SU-DHL-6 (cell line): ENCODE results near the gene RNF38.
"Not testable (repeated sequence)": the region's sequence is repeated elsewhere in the genome, so short reads cannot be mapped to it uniquely, and the experiment has no call there.

Source experiments
- H2AFZ ChIP-seq: fragments of 200-600 bp; sonication (generic); 2 replicates; pipeline ENCODE4 v1.6.1; 2014; ENCODE audit warnings: low read depth, mild to moderate bottlenecking, moderate library complexity, mixed read lengths, antibody characterized with exemption, low read length; ENCODE audit not compliant: severe bottlenecking
- H3F3A ChIP-seq: fragments of 200-600 bp; shearing (Covaris generic); 2 replicates; pipeline ENCODE4 v1.6.0; 2016; ENCODE audit warnings: antibody characterized with exemption, mild to moderate bottlenecking; ENCODE audit not compliant: insufficient read depth
- H3K27ac ChIP-seq: fragments of 200-600 bp; sonication (generic); 2 replicates; pipeline ENCODE4 v1.5.1; 2016; ENCODE audit warnings: low read depth, mild to moderate bottlenecking, low read length, moderate library complexity, mixed read lengths
- H3K27me3 ChIP-seq: fragments of 200-600 bp; sonication (generic), shearing (Covaris generic); 2 replicates; pipeline ENCODE4 v1.6.0; 2014; ENCODE audit warnings: mild to moderate bottlenecking, low read length
- H3K36me3 ChIP-seq: fragments of 200-600 bp; sonication (generic); 2 replicates; pipeline ENCODE4 v1.6.1; 2014; ENCODE audit warnings: mild to moderate bottlenecking, low read length, mixed read lengths
- H3K4me2 ChIP-seq: fragments of 300-600, 200-600 bp; shearing (Covaris generic), sonication (generic); 2 replicates; pipeline ENCODE4 v1.6.0; 2014; ENCODE audit warnings: low read length, low read depth, mild to moderate bottlenecking; ENCODE audit not compliant: poor library complexity, severe bottlenecking
- H3K4me3 ChIP-seq: fragments of 200-600 bp; sonication (generic); 2 replicates; pipeline ENCODE4 v1.5.1; 2014; ENCODE audit warnings: antibody characterized with exemption, low read length, mild to moderate bottlenecking, mixed read lengths; ENCODE audit not compliant: insufficient read depth, poor library complexity, severe bottlenecking
- H3K79me2 ChIP-seq: fragments of 200-600 bp; sonication (generic); 2 replicates; pipeline ENCODE4 v1.6.1; 2014; ENCODE audit warnings: mild to moderate bottlenecking, low read length, moderate library complexity; ENCODE audit not compliant: insufficient read depth
- H3K9ac ChIP-seq: fragments of 200-600 bp; sonication (generic); 2 replicates; pipeline ENCODE4 v1.7.0; 2014; ENCODE audit warnings: mild to moderate bottlenecking, low read length
- H3K9me2 ChIP-seq: fragments of 200-600 bp; sonication (generic); replicated peaks from 2 replicates; pipeline ENCODE4 v1.6.1; 2014; ENCODE audit warnings: low read length; ENCODE audit not compliant: insufficient read depth
- H3K9me3 ChIP-seq: fragments of 200-600 bp; sonication (generic); 2 replicates; pipeline ENCODE4 v1.6.1; 2014; ENCODE audit warnings: low read length, mixed read lengths; ENCODE audit not compliant: insufficient read depth
- H4K20me1 ChIP-seq: fragments of 200-600 bp; sonication (generic); 2 replicates; pipeline ENCODE4 v1.6.1; 2014; ENCODE audit warnings: low read depth, mild to moderate bottlenecking, antibody characterized with exemption, low read length, moderate library complexity, mixed read lengths
- EZH2phosphoT487 ChIP-seq: fragments of 200-600 bp; sonication (generic), shearing (Covaris generic); conservative IDR thresholded peaks from 2 replicates; pipeline ENCODE4 v1.6.1; 2018; ENCODE audit warnings: mild to moderate bottlenecking, antibody characterized with exemption, low read length, moderate library complexity, mixed read lengths
- TF ChIP-seq, protein P1 (sequence below): fragments of 200-600 bp; sonication (generic); IDR thresholded peaks from one replicate; pipeline ENCODE4 v1.5.1; 2017; ENCODE audit warnings: antibody characterized with exemption, mild to moderate bottlenecking, low read length, moderate library complexity; ENCODE audit not compliant: insufficient read depth, poor library complexity, severe bottlenecking

RNF38 gene

DNA sequence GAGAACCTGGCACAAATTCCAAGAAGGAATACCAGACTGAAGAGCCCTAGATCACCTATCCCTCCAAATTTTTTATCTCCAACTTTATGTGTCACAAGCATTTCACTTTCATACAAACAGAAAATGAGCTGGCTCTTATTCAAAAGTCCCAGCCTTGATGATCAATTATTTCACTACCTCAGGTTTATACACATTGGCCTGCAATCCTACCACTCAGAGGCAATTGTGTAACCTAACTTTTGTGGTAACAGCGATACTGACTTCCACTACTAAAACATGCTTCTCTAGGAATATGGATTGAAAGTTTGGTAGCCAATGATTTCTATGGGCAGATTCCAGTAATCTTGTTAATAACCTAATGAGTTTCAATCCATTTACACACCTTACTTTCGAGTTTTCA lies 10.5 kb downstream of the RNF38 start:
- H3K4me2 ChIP-seq, result no peak overlapping the region
- no peak overlapping the region for H3K9ac ChIP-seq
- no peaks in the 10 kb centered on the region for H3K9me3 ChIP-seq
- peaks cover 27% of the 10 kb centered on the region for H3K36me3 ChIP-seq
- peaks cover 14% of the 10 kb centered on the region for H4K20me1 ChIP-seq
- H3K27ac ChIP-seq, result no peak overlapping the region
- no peak overlapping the region for H3K4me3 ChIP-seq
- peaks cover 96% of the 10 kb centered on the region for H3K79me2 ChIP-seq
- H2AFZ ChIP-seq, result no peak overlapping the region
- TF ChIP-seq EZH2phosphoT487, result no peak
- TF ChIP-seq, protein P1, sequence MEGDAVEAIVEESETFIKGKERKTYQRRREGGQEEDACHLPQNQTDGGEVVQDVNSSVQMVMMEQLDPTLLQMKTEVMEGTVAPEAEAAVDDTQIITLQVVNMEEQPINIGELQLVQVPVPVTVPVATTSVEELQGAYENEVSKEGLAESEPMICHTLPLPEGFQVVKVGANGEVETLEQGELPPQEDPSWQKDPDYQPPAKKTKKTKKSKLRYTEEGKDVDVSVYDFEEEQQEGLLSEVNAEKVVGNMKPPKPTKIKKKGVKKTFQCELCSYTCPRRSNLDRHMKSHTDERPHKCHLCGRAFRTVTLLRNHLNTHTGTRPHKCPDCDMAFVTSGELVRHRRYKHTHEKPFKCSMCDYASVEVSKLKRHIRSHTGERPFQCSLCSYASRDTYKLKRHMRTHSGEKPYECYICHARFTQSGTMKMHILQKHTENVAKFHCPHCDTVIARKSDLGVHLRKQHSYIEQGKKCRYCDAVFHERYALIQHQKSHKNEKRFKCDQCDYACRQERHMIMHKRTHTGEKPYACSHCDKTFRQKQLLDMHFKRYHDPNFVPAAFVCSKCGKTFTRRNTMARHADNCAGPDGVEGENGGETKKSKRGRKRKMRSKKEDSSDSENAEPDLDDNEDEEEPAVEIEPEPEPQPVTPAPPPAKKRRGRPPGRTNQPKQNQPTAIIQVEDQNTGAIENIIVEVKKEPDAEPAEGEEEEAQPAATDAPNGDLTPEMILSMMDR, result no peak
- no peaks in the 10 kb centered on the region for H3K27me3 ChIP-seq
- peaks cover 8% of the 10 kb centered on the region for H3F3A ChIP-seq
- no peaks in the 10 kb centered on the region for H3K9me2 ChIP-seq

DNA sequence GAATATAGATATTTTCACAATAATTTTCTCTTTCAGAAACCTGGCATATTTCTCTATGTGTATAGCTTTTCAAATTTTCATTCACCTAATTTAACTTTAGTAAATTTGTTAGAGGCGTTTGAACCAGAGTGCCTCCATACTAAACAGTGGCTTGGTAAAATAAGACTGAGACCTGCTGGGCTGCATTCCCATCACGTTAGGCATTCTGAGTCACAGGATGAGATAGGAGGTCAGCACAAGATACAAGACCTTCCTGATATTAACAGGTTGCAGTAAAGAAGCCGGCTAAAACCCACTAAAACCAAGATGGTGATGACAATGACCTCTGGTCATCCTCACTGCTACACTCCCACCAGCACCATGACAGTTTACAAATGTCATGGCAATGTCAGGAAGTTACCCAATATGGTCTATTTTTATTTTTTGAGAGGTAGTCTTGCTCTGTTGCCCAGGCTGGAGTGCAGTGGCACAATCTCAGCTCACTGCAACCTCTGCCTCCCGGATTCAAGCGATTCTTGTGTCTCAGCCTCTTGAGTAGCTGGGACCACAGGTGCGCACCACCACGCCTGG lies 13.6 kb downstream of the RNF38 start:
- not testable (repeated sequence) for H3K4me3 ChIP-seq, H4K20me1 ChIP-seq, H3K27ac ChIP-seq, H3K27me3 ChIP-seq, H2AFZ ChIP-seq, H3K4me2 ChIP-seq, H3K9ac ChIP-seq, H3K9me3 ChIP-seq, H3K9me2 ChIP-seq
- H3F3A ChIP-seq, result peaks cover 11% of the 10 kb centered on the region
- H3K36me3 ChIP-seq, result peaks cover 29% of the 10 kb centered on the region
- H3K79me2 ChIP-seq, result peaks cover 96% of the 10 kb centered on the region

DNA sequence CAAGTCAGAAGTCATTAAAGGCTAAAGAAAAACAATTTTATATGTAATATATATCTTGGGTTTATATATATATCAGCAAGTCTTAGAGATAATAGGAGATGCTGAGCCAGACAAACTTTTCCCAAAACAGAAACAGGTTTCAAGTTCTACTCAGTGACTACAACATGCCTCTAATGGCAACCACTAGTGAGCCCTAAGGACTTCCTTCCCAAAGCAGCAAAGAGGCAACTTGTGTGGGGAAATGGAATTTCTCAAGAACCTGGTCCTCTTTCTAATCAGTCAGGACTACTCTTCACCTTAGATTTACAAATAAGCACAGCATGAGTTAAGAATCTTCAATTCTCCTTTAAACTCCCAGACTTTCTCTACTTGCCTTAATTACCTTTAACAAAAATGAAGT lies 17.6 kb downstream of the RNF38 start:
- Histone ChIP-seq H3K9me3 (no peaks in the 10 kb centered on the region), H3K4me3 (no peak overlapping the region), H2AFZ (no peak overlapping the region), H3K9me2 (no peaks in the 10 kb centered on the region), H3K4me2 (no peak overlapping the region), H3K79me2 (peaks cover 93% of the 10 kb centered on the region), H3K27me3 (no peaks in the 10 kb centered on the region), H4K20me1 (no peaks in the 10 kb centered on the region), H3K36me3 (peaks cover 7% of the 10 kb centered on the region), H3K9ac (no peak overlapping the region), H3K27ac (no peak overlapping the region), H3F3A (peaks cover 7% of the 10 kb centered on the region)
- TF ChIP-seq, protein P1, result no peak
- TF ChIP-seq EZH2phosphoT487, result no peak

DNA sequence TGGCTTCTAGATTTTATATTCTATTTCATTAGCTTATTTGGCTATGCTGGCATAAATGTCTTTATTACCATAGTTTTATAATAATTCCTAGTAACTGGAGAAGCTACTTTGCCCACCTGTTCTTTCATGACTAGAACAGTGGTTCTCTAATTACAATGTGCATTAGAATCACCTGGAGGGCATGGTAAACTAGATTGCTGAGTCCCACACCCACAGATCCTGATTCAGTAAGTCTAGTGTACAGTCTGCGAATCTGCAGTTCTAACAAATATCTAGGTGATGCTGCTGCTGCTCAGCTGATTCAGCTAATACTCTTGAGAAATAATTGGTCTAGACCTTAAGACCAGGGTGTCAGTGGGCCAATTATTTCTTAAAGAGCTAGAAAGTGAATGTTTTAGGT lies 35.5 kb downstream of the RNF38 start:
- peaks cover 5% of the 10 kb centered on the region; the same call in 1 of the 2 replicates for H3K79me2 ChIP-seq
- no peak overlapping the region for H2AFZ ChIP-seq
- no peaks in the 10 kb centered on the region for H3K9me3 ChIP-seq
- no peak overlapping the region for H3K9ac ChIP-seq
- H3K27me3 ChIP-seq, result no peaks in the 10 kb centered on the region
- no peak overlapping the region for H3K4me3 ChIP-seq
- no peak overlapping the region for H3K27ac ChIP-seq
- H3K9me2 ChIP-seq, result no peaks in the 10 kb centered on the region
- H3K36me3 ChIP-seq, result peaks cover 42% of the 10 kb centered on the region
- H4K20me1 ChIP-seq, result no peaks in the 10 kb centered on the region
- no peaks in the 10 kb centered on the region; the same call in 1 of the 2 replicates for H3F3A ChIP-seq
- no peak overlapping the region for H3K4me2 ChIP-seq
- TF ChIP-seq, protein P1, result no peak
- TF ChIP-seq EZH2phosphoT487, result no peak
